Measurements from ENCODE around the gene SPRR2G. TPM values are rescaled to one million over a fixed set of nuclear protein-coding genes. Genes with fewer than 3 reads are reported as not detected.
"Not testable (repeated sequence)": the region's sequence is repeated elsewhere in the genome, so short reads cannot be mapped to it uniquely, and the experiment has no call there.

SPRR2G gene
- total RNA-seq, 2 donors from 2014 or later, result not detected

DNA sequence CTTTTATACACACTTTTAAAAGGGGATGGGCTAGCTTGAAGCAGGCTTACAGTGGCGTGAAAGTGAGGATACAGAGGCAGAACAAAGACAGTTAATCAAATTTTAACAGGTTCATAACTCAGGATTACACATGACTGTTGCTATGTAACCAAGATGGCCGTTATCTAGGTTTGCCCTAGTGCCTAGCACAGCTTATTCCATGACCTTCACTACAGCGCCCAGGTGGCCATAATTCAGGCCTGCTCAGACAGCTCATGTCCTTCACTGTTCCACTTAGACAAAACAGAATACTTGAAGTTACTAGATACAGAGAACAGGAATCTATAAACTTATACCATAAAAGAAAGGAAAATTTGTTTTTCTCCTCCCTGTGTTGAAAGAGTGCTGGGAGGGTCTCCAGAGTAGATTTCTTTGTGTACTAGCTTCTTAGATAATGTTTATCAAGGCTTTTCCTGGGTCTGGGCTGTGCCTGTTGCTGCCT is 31.2 kb downstream of the SPRR2G start:
- H3K9me3 ChIP-seq, result no peaks in the 10 kb centered on the region
- DNase-seq (ENCODE audit: low spot score), result no peak
- no peak overlapping the region for H3K27ac ChIP-seq
- H3K4me3 ChIP-seq, result no peak overlapping the region
- no peaks in the 10 kb centered on the region for H3K36me3 ChIP-seq
- TF ChIP-seq, protein P1, sequence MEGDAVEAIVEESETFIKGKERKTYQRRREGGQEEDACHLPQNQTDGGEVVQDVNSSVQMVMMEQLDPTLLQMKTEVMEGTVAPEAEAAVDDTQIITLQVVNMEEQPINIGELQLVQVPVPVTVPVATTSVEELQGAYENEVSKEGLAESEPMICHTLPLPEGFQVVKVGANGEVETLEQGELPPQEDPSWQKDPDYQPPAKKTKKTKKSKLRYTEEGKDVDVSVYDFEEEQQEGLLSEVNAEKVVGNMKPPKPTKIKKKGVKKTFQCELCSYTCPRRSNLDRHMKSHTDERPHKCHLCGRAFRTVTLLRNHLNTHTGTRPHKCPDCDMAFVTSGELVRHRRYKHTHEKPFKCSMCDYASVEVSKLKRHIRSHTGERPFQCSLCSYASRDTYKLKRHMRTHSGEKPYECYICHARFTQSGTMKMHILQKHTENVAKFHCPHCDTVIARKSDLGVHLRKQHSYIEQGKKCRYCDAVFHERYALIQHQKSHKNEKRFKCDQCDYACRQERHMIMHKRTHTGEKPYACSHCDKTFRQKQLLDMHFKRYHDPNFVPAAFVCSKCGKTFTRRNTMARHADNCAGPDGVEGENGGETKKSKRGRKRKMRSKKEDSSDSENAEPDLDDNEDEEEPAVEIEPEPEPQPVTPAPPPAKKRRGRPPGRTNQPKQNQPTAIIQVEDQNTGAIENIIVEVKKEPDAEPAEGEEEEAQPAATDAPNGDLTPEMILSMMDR (IDR thresholded peaks at IDR 0.05), result no peak
- H3K27me3 ChIP-seq (replicated peaks; ENCODE audit: insufficient read depth), result no peaks in the 10 kb centered on the region
- no peaks in the 10 kb centered on the region for H3K4me1 ChIP-seq (ENCODE audit: control insufficient read depth in 1 of 2, low read depth in 2 of 2)
- ATAC-seq (ENCODE audit: insufficient number of reproducible peaks, low FRiP score, low read depth), result no peak

DNA sequence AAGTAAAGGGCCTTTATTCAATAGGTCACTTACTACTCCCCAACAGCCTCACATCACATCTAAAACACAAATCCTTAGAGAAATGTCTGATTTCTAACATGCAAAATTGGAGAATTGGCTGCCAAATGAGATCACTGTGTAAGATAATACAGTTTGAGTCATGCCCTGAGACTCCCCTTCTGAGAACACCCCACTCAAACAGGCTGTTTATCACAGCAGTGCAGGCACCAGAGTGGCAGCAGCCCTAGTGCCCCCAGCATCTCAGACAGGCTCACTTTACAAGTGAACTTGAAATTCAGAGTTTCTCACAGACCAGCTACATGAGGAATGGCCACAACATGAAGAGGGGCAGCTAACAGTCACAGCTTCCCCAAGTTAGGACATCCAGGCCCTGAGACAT is 35.4 kb downstream of the SPRR2G start:
- not testable (repeated sequence) for DNase-seq (ENCODE audit: low spot score); H3K4me1 ChIP-seq (ENCODE audit: control insufficient read depth in 1 of 2, low read depth in 2 of 2); H3K27ac ChIP-seq; H3K36me3 ChIP-seq; ATAC-seq (ENCODE audit: insufficient number of reproducible peaks, low FRiP score, low read depth); H3K4me3 ChIP-seq; H3K27me3 ChIP-seq (replicated peaks; ENCODE audit: insufficient read depth); H3K9me3 ChIP-seq

DNA sequence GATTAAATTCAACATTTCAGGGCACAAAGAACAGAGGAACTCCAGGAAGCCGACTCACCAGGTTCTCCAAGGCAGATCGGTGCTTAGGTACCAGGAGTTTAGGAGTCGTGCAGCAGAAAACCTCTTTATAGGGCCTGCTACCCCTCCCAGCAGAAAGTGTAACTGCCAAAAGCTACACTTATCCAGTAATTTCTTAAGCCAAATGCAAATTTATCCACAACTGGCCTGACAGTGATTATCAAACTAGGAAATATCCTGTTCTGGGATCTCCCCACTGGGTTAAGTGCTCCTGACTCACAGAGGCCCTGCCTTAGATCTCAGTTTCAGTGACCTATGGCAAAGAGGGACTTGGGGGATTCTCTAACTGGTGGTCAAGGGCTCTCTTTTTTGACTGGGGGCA is 37.3 kb downstream of the SPRR2G start, which contains the start of gene SPRR2F:
TSS of gene SPRR2F (minus strand) at position 101 of the 400 bp plus-strand sequence. CDS start 783 bp downstream, outside the sequence.
- Histone ChIP-seq H3K4me3 (no peak within 1 kb of the TSS), H3K9me3 (no peaks in the 10 kb centered on the region), H3K27ac (no peak within 1 kb of the TSS), H3K27me3 (replicated peaks; ENCODE audit: insufficient read depth) (no peaks in the 10 kb centered on the region), H3K36me3 (no peaks in the 10 kb centered on the region), H3K4me1 (ENCODE audit: control insufficient read depth in 1 of 2, low read depth in 2 of 2) (no peaks in the 10 kb centered on the region)
- ATAC-seq (ENCODE audit: insufficient number of reproducible peaks, low FRiP score, low read depth) (no peak), DNase-seq (ENCODE audit: low spot score) (no peak)
- TF ChIP-seq, protein P1 (IDR thresholded peaks at IDR 0.05), result no peak

DNA sequence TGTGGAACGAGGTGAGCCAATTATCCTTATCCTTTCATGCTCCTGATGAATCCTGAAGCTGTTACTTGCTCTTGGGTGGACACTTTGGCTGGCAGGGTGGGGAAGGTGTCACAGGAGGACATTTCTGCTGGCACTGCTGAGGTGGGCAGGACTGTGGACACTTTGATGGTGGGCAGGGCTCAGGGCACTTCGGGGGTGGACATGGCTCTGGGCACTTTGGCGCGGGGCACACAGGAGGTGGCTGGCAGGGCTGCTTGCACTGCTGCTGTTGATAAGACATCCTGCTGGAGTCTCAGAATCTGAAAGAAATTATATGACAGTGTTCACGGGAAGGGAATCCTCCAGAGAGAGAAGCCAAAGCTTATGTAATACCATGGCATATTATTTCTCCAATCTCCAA is 38.2 kb downstream of the SPRR2G start:
- ATAC-seq (ENCODE audit: insufficient number of reproducible peaks, low FRiP score, low read depth); H3K27ac ChIP-seq; H3K4me3 ChIP-seq; DNase-seq (ENCODE audit: low spot score); H3K36me3 ChIP-seq; H3K27me3 ChIP-seq (replicated peaks; ENCODE audit: insufficient read depth); H3K9me3 ChIP-seq; H3K4me1 ChIP-seq (ENCODE audit: control insufficient read depth in 1 of 2, low read depth in 2 of 2): not testable (repeated sequence)

DNA sequence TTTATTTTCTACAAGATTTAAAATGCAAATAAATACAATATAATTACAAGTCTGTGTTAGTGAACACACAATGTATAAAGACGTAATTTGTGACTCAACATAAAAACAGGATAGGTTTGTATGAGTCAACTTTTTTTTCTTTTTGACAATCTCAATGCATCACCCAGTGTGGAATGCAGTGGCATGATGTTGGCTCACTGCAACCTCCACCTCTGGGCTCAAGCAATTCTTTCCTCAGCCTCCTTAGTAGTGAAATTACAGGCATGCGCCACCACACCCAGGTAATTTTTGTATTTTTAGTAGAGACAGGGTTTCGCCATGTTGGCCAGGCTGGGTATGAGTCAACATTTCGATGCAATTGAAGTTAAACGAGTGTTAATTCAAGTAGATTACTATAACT is 50.4 kb downstream of the SPRR2G start:
- Histone ChIP-seq H3K4me1 (ENCODE audit: control insufficient read depth in 1 of 2, low read depth in 2 of 2) (no peaks in the 10 kb centered on the region), H3K36me3 (no peaks in the 10 kb centered on the region), H3K4me3 (no peak overlapping the region), H3K27ac (no peak overlapping the region), H3K9me3 (no peaks in the 10 kb centered on the region), H3K27me3 (replicated peaks; ENCODE audit: insufficient read depth) (no peaks in the 10 kb centered on the region)
- TF ChIP-seq, protein P1 (IDR thresholded peaks at IDR 0.05), result no peak
- no peak for ATAC-seq (ENCODE audit: insufficient number of reproducible peaks, low FRiP score, low read depth)
- no peak for DNase-seq (ENCODE audit: low spot score)

Other genes starting within 250 kb of the SPRR2G start
- gene IVL, start 242.3 kb downstream of the SPRR2G start, total RNA-seq, result under 1 TPM in 1 of 2 donors, not detected in 1; 0.27 TPM
- gene SPRR5, start 203.7 kb downstream of the SPRR2G start, total RNA-seq, result not detected
- gene SPRR4, start 180.2 kb downstream of the SPRR2G start, total RNA-seq, result not detected
- not detected for gene SPRR1A, start 166.8 kb downstream of the SPRR2G start, total RNA-seq
- gene SPRR3, start 149.1 kb downstream of the SPRR2G start, total RNA-seq, result not detected
- not detected for gene SPRR1B, start 119.7 kb downstream of the SPRR2G start, total RNA-seq
- gene SPRR2D, start 109.8 kb downstream of the SPRR2G start, total RNA-seq, result not detected
- gene SPRR2A, start 93.4 kb downstream of the SPRR2G start, total RNA-seq, result not detected
- not detected for gene SPRR2B, start 79.3 kb downstream of the SPRR2G start, total RNA-seq
- not detected for gene SPRR2E, start 56.4 kb downstream of the SPRR2G start, total RNA-seq
- gene SPRR2F, start 37.4 kb downstream of the SPRR2G start, total RNA-seq, result not detected
- gene LELP1, start 52.5 kb upstream of the SPRR2G start, total RNA-seq, result not detected
- not detected for gene PRR9, start 66.7 kb upstream of the SPRR2G start, total RNA-seq
- not detected for gene LORICRIN, start 108.8 kb upstream of the SPRR2G start, total RNA-seq
- gene PGLYRP3, start 162.1 kb upstream of the SPRR2G start, total RNA-seq, result not detected
- gene PGLYRP4, start 198.0 kb upstream of the SPRR2G start, total RNA-seq, result not detected
- 100 to 1,000 TPM; 138 to 478 TPM for gene S100A9, start 207.0 kb upstream of the SPRR2G start, total RNA-seq
- 10 to 100 TPM in 1 of 2 donors, not detected in 1; 22.5 TPM for gene S100A12, start 224.7 kb upstream of the SPRR2G start, total RNA-seq
- 10 to 100 TPM; 31.5 to 95.4 TPM for gene S100A8, start 240.2 kb upstream of the SPRR2G start, total RNA-seq

Data from thoracic aorta (tissue), 2 donors.